GM18519 (cell line): ENCODE data around the gene IFFO2.
"Not testable (repeated sequence)": the region's sequence is repeated elsewhere in the genome, so short reads cannot be mapped to it uniquely, and the experiment has no call there.

Experiments
- ATAC-seq: cut with Tn5 transposase; IDR thresholded peaks from one replicate; pipeline ENCODE4 v1.9.1; 2021; ENCODE audit warnings: mild to moderate bottlenecking, moderate library complexity; ENCODE audit not compliant: unreplicated experiment, low FRiP score

Gene IFFO2

DNA sequence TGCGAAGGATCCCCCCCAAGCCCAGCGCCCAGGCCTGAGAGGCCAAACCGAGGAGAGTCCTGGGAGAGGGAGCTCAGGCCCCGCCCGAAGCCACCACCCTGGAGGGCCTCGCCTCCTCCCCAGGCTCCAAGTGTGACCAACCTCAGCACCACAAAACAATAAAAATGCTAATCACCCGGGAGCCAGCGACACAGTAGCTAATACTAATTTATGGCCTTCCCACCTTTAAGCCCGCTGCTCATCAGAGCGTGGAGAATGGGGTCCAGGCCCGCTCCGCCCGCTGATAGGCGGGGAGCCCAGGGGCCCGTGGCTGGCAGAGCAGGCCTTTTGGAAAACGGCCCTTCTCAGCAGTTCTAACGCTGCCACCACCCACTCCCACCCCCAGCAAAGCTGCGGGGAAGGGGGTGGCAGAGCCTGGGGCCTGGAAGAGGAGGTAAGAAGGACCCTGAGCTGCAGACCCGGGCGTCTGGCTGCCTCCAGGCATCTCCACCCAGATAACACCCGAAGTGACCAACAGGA lies 76.6 kb downstream of the IFFO2 start:
- ATAC-seq = no peak

DNA sequence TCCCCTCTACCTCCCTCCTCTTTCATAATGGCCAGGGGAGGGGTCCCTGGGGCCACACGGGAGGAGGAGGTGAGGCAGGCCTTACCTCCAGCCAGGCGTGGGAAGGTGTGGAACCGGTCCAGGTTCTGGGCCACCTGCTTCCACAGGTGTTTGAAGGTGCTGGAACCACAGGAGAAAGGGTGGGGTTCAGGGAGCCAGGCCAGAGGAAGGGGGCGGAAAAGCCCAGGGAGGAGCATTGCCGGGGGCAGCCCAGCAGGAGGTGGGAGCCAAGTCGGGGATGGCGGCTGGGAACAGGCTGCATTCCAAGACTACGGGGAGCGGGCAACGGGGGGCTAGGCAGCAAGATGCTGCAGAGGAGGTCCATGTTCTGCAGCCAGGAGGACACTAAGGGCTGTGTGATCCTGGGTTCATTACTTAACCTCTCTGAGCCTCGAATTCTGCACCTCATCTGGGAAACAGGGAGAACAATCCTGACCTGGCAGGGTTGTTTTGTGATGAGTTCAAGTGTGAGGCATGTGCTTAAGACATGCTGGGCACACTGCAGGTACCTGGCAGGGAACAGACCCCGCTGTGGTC lies 77.2 kb downstream of the IFFO2 start:
- no peak for ATAC-seq

DNA sequence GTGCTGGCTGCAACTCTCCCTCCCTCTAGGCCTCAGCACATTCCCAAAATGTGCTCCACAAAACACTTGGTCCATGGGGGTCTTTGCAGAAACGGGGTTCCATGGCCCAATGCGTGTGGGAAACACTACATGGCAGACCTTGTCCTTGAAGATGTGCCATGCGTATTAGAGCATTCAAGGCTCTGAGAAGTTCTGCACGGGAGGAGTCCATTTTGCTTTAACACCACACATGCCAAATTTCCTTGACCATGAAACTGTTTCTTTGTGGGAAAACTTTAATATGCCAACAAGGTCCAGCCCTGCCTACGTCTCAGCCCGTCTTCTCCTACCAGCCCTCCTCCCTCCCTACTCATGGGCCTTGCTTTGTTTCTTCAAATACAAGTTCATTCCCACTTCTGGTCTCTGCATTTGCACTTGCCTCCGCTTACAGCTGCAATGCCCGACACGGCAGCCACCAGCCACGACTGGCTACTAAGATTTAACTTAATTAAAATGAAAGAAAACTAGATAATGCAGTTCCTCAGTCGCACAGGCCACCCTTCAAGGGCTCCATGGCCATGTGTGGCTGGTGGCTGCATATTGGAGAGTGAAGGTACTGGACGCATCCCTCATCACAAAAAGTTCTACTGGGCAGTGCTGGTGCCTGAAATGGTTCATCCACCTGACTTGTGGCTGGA lies 77.8 kb downstream of the IFFO2 start:
- ATAC-seq = no peak

DNA sequence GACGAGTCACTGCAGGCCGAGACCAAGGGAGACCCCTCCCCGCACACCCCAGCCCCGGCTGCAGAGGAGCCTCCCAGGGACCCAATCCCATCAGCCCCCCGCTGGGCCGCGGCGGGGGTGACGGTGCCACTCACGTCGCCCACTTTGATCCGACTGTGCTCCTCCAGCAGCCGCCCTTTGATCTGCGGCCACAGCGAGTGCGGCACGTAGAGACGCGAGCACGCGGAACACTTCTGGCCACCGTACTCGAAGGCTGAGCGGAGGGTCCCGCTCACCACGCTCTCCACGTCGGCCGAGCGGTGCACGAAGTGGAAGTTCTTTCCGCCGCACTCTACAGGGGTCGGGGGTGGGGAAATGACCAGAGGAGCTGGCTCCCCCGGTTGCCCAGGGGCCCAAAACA lies 79.2 kb downstream of the IFFO2 start:
- ATAC-seq = no peak

DNA sequence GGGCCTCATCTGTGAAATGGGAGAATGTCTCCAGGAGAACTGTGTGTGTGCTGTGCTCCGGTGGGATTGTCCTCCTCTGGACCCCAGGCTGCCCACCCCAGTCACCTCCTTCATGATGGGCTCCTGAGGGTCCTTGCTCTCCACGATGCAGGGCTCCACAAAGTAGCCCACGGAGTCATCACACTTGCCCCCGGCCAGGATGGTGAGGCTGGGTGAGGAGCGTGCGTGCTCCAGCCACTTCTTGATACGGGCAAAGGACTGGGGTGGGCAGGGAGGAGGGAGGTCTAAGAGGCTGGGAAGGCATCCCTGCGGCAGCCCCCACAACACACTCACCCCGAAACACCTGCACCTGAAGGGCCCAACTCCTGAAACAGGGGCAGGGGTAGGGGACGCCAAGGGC lies 80.3 kb downstream of the IFFO2 start:
- no peak for ATAC-seq

DNA sequence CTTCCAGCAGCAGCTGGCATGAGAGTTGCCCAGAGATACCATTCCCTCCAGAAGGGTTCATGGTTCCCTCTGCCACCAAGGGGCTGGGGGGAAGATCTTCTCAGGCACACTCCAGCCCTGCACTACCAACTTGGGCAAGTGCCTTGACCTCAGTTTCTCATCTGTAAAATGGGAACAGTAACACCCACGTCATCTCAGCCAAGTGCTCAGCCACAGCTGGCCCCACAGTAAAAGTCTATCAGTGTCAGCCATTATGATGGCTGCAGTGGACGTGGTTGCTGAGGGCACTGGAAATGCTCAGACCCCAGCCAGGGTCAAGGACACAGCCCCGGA lies 80.7 kb downstream of the IFFO2 start:
- no peak for ATAC-seq

DNA sequence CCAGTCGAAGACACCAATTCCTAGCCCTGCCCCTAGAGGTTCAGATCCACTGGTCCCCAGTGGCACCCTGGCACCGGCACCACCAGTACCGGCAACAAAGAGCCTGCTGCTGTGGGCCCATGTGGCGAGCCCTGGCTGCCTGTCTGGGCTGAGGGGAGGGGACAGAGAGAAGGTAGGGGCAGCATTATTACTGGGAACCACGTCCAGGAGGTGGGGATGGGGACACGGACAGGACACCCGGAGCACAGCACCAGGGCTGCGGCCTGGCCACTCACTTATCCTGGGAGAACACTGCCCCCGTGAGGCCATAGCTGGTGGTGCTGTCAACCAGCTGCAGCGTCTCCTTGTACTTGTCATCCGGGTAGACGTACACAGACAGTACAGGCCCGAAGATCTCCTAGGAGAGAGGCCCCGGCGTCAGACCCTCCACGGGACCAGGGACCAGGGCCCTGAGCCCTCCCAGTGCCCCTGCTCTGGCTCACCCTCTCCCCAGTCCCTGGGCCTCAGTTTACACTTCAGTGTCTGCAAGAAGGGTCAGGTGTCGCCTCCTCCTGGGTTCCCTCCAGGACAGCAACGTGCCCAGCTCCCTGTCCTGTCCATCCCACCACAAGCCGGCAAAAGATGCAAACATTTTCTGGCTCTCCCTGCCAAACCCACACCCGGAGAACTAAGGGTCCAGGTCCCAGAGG lies 81.2 kb downstream of the IFFO2 start:
- no peak for ATAC-seq

DNA sequence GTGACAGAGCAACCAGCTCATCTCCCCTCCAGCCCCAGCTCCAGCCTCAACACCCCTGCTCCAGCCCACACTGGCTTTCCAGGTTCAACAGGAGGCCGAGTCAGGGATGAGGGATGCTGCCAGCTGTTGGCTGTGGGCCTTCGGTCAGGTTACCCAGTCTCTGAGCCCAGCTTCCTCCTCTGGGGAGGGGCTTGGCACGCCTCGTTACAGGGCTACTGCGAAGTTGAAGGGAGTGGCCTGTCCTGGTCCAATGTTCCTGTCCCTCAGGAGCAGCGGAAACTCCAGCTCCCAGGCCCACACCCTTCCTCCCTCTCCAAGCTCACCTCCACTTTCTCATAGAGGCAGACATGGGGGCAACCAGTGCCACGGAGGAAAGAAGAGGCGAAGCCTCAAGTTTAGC lies 81.9 kb downstream of the IFFO2 start:
- ATAC-seq = no peak

DNA sequence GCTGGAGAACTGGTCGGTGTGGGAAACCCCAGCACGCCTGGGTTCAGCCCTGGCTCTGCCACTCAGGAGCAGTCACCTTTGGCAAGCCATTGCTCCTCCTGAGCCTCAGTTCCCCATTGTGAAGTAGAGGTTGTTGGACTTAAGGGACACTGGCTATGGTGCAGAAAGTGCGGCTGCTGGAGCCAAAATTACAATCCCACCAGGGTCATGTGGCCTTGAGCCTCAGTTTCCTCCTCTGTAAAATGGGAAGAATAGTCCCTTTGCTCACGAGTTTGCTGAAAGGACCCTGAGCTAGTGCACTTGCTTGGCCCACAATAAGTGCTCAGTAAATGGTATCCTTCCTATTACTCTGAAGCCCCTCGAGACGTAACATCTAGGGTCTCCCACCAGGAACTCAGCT lies 82.4 kb downstream of the IFFO2 start:
- ATAC-seq = no peak

DNA sequence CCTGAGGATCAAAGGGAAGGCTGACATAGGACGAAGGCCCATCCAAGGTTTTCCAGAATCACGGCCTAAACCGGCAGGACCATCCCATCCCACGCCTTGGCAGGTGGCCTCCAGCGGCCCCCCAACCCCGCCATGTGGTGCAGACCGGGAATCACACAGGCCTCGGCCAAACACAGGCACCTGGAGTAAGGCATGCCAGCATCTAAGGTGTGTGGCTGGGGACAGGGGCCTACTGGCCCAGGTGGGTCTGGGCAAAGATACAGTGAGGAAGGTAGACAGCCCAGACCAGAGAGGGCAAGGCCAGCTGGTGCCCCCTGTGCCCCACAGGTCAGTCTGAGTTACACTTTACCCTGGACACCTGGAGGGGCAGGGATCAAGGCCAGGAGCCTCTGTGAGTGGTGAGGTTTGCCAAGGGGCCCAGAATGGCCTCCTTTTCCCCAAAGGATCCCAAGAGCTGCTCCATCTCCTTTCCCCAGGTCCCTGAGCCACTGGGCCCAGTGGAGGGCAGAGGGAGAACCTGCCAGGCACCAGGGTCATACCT lies 84.3 kb downstream of the IFFO2 start:
- ATAC-seq = no peak

DNA sequence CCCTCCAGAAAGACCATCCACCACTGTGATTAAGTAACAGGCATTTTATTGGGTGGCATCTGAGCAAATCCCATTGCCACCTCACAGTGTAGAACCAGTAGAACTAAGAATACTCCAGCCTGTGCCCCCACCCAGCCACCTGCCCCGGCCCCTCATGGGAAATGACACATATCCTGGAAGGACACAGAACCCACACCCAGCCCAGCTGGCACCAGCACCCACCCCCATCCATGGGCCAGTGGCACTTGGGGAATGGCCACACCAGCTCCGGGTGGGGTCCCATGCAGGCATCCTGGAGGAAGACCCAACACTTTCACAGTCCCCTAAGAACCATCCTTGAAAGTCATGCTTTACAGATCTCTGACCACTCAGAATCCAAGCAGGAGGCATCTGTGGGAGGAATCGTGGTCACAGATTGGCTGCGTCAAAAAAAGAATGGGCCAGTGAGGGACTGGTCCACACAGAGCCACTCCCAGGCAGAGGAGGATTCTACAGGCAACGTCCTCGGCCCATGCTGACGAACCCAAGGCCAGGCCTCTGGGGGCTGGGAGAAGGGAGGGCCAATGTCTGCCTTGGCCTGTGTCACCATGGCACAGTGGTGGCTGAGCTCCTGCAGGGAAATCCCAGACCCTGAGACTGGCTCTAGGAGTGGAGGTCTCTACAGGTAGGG lies 84.9 kb downstream of the IFFO2 start:
- no peak for ATAC-seq

DNA sequence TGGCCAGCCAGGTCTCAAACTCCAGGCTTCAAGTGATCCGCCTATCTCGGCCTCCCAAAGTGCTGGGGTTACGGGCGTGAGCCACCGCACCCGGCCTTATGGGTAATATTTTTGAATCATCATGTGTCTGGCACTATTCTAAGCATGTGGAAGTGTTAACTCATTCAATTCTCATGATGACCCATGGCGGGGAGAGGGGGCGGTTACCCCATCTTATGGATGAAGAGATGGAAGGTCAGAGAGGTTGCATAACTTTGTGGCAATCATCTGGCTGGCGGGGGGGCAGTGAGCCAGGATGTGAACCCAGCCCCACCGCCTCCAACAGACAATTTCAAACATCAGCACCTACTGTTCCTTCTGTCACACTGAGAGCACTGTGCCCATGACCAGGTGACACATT lies 85.5 kb downstream of the IFFO2 start:
- no peak for ATAC-seq

DNA sequence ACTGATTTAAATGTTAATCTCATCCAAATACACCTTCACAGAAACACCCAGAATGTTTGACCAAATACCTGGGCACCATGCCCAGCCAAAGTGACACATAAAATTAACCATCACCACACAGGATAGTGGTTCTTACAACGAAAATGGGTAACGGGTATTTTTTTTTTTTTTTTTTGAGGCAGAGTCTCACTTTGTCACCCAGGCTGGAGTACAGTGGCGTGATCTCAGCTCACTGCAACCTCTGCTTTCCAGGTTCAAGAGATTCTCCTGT lies 85.9 kb downstream of the IFFO2 start:
- ATAC-seq = not testable (repeated sequence)

DNA sequence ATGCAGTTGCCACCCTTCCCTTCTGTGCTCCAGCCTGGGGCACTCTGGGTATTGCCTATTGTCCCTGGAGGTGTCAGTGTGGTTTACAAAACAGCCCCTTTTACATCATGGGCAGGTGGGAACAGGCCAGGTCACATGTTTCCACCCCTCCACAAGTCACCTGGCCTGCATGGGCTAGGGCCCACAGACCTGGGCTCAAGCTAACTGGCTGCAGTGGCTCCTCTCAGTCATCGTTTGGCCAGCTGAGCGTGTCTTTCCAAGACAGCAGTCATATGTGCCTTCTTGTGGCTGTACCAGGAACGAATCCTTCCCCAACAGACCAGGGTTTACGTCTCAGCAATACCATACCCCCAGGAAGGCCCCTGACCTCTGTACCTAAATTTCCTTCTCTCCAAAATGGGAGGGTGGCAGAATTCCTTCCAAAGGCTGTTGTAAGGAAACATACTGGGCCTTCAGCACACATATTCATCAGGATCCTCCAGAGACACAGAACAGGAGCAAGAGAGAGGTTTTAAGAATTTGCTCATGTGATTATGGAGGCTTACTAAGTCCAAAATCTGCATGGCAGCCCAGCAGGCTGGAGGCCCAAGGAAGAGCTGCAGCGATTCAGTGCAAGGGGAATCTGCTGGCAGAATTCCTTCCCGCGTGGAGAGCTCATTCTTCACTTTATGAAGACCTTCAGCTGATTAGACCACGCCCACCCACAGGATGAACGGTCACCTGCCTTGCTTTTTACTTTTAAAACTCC lies 86.5 kb downstream of the IFFO2 start:
- no peak for ATAC-seq

DNA sequence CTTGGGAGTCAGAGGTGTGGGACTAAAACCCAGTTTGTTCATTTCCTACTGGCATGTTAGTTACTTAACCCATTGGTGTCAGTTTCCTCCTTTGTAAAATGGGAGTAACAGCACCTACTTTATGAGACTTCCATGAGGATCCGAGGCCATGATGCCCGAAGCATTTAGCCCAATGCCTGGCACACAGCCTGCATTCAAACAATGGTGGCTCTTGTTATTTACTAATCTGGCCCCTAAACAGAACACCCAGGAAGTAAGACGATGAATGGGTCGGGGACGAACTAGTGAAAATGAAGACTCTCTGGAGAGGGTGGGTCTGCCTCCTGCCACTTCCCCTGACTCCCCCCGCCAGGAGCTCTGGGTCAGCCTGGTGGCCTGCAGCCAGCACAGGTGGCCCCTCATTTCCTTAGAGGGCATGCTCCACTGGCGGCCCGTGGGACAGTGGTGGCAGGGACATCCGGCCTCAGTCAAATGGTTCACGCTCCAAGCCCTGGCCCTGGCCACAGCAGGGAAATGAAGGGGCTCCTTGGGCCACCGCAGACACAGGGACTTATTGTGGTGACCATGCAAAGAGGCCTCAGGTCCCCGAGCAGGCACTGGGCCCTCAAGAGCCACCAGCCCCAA lies 87.6 kb downstream of the IFFO2 start:
- ATAC-seq = no peak

DNA sequence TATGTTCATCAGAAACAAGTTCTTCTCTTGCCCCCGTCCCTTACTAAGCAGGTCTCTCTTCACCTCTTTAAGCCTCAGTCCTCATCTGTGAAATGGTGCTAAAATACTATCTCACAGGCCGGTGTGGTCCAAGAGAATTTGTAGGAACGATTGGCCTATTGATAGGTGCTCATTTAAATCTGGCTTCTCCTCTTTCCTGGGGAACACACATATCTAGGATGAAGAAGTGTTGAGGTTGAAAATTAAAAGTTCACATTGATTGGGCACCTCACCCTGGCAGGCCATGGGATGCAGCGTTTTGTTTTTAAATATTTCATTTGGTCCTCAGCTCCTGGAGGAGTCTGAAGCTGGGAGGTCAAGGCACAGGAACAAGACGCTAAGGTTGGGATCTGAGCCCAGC lies 88.1 kb downstream of the IFFO2 start:
- no peak for ATAC-seq

DNA sequence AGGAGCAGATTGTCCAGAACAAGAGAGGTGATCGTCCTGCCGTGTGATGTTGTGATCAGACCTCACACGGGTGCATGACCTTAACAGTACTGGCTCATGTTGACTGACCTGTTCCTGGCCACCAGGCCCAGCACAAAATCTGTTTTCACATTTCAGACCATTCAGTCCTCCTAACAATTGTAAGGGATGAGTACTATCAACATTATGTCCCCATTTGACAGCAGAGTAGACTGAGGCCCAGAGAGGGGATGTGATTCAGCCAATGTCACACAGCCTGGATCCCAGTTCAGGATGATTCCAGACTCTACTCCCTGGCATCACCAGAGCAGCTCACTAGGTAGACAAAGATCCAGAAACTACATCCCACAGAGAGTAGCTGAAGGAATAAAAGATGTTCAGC lies 89.6 kb downstream of the IFFO2 start:
- no peak for ATAC-seq

DNA sequence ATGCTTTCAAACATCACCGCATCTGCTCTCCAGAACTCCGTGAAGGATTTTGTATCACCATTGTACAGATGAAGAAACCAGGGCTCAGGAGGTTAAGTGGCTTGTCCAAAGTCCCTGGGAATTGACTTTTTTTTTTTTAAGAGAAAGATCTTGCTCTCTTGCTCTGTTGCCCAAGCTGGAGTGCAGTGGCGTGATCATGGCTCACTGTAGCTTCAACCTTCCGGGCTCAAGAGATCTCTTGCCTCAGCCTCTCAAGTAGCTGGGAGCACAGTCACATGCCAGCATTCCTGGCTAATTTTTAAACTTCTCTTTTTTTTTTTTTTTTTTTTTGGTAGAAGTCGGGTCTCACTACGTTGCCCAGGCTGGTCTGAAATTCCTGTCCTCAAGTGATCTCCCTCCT lies 90.2 kb downstream of the IFFO2 start:
- ATAC-seq = no peak

DNA sequence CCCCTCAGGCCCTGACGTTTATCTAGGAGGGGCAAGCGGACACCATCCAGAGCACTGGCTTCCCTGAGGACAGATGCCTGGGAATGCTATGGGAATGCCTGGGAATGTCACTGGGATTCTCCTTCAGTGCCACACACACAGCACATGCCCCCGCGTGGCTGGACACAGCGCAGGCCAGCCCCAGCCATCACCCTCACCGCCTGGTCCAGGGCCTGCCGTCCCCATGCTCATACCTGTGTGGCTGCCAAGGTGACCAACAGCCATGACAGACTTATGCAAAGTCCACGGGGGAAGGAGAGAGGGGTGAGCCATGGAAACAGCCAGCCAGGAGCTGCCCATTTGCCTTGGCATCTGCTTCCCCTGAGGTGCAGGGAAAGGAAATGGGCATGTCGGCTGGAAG lies 91.3 kb downstream of the IFFO2 start:
- ATAC-seq = no peak

DNA sequence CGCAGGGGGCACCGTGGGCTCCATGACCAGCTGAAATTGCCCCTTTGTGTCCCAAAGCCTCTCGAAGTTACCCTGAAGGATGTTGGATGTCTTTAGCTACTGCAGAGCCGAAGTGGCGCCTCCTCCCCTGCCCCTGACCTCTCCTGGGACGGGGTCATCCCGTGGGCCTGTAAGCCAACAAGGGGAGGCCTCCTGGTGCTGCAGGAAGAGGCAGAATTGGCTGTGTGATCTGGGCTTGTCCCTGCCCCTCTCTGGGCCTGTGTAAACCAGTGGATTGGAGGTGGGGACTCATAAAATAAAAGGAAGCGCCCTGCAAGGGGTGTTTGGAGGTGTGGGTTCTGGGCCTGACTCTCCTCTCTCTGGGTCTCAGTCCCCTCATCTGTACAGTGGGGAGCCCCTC lies 94.9 kb downstream of the IFFO2 start:
- no peak for ATAC-seq
